A172 (cell line): ENCODE results near the gene FAM169A. TPM values are rescaled to one million over a fixed set of nuclear protein-coding genes. Genes with fewer than 3 reads are reported as not detected.
"Not testable (repeated sequence)": the region's sequence is repeated elsewhere in the genome, so short reads cannot be mapped to it uniquely, and the experiment has no call there.

ENCODE experiments used
- DNase-seq: peaks from one replicate; pipeline ENCODE4 v3.0.0-alpha.2; 2015; ENCODE audit warnings: low spot score
- total RNA-seq: library from RNA; depleted of rRNA; stranded (reverse); fragments of >200 nt; shearing (Covaris generic); gene quantifications from 2 replicates; pipeline ENCODE4 v1.2.3, GENCODE V29; 2014

FAM169A gene
- total RNA-seq, 1 experiment from 2014 or later, result 28.3 TPM

GRCh38 chr5:74870299-74871067 is 4.3 kb upstream of the FAM169A start:
- no peak for DNase-seq

- not testable (repeated sequence) for DNase-seq
These were observed 3.2 kb upstream of the FAM169A start for GRCh38 chr5:74869414-74869813.

- DNase-seq, result peak; percentile 5
These were observed 492 bp upstream of the FAM169A start for GRCh38 chr5:74866596-74867162.

GRCh38 chr5:74865256-74865803 is 857 bp downstream of the FAM169A start:
- DNase-seq, result peak; percentile 8

GRCh38 chr5:74864823-74865222 is 1.4 kb downstream of the FAM169A start:
- no peak for DNase-seq

DNA sequence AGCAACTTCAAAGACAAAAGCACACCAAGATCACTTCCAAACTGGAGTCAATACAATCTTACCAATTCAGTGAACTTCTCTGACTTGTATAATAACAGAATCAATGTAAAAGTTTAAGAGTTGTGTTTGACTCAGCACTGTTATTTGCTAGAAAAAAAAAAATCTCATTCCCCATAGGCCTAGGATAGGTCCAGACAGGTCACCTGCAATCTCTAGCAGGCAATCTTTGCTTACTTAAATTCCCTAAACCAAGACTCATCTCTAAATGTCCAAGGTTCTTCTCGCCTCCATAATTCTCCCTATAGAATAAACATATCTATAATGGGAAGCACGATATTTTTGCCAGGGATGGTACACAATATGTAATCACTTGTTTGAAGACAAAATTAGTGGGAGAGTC is 2.5 kb downstream of the FAM169A start:
- no peak for DNase-seq

DNA sequence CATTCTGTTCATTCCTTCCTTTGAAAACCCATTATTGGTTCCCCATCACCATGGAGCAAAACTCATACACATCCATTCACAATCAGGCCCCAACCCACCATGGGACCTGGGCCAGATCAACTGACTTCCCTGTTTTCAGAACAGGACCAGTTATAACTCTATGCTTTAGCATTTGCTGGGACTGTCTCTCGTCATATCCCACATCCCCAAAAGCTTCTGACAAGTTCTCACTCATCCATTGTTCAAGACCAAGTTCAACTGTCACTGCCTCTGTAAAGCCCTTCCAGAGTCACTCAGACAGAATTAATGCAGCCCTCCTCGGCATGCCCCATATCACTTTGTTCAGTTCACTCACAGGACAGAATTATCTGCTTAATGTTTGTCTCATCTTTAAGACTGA is 4.0 kb downstream of the FAM169A start:
- no peak for DNase-seq

- not testable (repeated sequence) for DNase-seq
These were observed 9.2 kb downstream of the FAM169A start for GRCh38 chr5:74856975-74857374.

DNA sequence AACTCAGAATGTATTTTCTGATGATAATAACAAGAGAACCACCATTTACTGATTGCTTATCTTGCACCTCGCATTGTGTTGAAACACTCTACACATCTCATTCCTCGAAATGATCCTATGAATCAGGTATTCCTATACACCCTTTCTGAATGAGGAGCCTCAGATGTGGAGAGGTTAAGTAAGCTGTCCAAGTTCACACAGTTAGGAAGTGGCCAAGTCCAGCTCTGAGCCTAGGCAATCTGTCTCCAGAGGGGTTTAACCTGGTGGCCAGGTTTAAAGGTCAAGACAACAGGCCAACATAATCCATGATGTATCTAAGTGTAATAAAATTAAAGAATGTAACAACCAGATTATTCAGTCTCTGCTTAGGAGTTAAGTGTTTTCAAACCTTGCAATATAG is 12.9 kb downstream of the FAM169A start:
- DNase-seq, result no peak

- peak; percentile 64 for DNase-seq
These were observed 14.4 kb downstream of the FAM169A start for GRCh38 chr5:74851684-74852353.

DNA sequence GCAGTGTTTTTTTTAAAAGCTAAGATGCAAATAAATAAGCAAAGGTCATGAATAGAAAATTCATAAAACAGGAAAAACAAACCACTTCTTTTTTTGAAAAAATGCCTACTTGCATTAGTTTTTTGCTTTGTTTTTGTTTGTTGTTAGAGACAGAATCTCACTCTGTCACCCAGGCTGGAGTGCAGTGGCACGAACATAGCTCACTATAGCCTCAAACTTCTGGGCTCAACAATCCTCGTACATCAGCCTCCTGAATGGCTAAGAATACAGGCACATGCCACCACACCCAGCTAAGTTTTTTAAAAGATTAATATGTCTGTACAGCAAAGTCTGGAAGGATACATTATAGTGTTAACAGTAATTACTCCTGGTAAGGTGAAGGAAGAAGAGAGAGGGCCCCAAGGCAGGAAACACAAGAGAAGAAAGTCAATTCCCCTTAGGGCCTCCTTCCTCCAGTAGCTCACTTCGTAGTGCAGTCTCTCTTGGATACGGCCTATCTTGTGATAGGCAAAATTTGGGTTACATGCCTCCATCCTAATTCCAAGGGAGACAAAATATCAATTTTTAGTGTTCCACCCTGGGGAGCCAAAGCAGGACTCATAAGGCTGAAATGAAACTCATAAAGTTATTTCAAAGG is 15.3 kb downstream of the FAM169A start:
- peak; percentile 14 for DNase-seq

GRCh38 chr5:74850030-74850429 is 16.2 kb downstream of the FAM169A start:
- DNase-seq, result no peak

- DNase-seq, result no peak
These were observed 17.6 kb downstream of the FAM169A start for GRCh38 chr5:74848553-74849025.

- no peak for DNase-seq
These were observed 27.0 kb downstream of the FAM169A start for GRCh38 chr5:74839229-74839628.

- DNase-seq, result no peak
These were observed 27.9 kb downstream of the FAM169A start for GRCh38 chr5:74838262-74838661.

GRCh38 chr5:74837115-74837514 is 29.1 kb downstream of the FAM169A start:
- no peak for DNase-seq

GRCh38 chr5:74833537-74834266 is 32.5 kb downstream of the FAM169A start:
- no peak for DNase-seq

- no peak for DNase-seq
These were observed 36.8 kb downstream of the FAM169A start for GRCh38 chr5:74829413-74829812.

DNA sequence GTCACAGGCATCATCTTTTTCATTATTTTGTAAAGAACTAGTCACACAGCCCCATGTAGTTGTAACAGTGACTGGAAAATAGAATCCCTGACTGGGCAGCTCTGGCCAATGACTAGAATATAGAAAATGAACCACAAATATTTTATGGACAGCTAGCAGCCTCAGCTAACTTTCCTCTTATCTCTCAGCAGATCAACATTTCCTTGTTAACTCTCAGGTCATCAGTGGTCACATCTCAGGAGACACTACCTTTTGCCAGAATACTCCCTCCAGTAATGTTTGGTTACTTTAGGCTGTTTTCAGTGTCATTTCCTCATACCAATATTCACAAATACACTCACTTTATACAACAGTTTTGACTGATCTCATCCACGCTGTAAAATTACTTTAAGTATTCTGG is 43.9 kb downstream of the FAM169A start:
- DNase-seq, result no peak

- DNase-seq, result no peak
These were observed 49.3 kb downstream of the FAM169A start for GRCh38 chr5:74816875-74817274.

DNA sequence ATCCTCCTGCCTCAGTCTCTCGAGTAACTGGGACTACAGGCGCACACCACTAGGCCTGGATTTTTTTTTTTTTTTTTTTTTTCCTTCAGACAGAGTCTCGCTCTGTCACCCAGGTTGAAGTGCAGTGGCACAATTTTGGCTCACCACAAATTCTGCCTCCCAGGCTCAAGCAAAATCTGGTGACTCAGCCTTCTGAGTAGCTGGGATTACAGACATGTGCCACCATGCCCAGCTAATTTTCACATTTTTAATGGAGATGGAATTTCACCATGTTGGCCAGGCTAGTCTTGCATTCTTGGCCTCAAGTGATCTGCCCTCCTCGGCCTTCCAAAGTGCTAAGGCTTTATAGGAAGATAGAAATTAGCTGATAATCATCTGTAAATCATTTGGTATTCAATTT is 55.3 kb downstream of the FAM169A start:
- DNase-seq, result peak; percentile 37
